ENCODE results near the gene GUCA2B. TPM values are rescaled to one million over a fixed set of nuclear protein-coding genes. Genes with fewer than 3 reads are reported as not detected.
A peak's percentile ranks its signal among the peaks of the same experiment; 100 is the strongest.

The GUCA2B gene
- total RNA-seq: not detected

- DNase-seq (ENCODE audit: low read depth in 2 of 3, low spot score in 2 of 3): no peak
Measured at GRCh38 chr1:42152907-42153600, at the start of gene GUCA2B. TSS of gene GUCA2B (plus strand) at chr1:42153410. CDS start at chr1:42153451, 41 bp downstream.

- DNase-seq (ENCODE audit: low read depth in 2 of 3, low spot score in 2 of 3): no peak
Measured at GRCh38 chr1:42105025-42105424, 48.2 kb upstream of the GUCA2B start.

GRCh38 chr1:42108309-42108708, 44.9 kb upstream of the GUCA2B start:
- no peak for DNase-seq (ENCODE audit: low read depth in 2 of 3, low spot score in 2 of 3)

DNA sequence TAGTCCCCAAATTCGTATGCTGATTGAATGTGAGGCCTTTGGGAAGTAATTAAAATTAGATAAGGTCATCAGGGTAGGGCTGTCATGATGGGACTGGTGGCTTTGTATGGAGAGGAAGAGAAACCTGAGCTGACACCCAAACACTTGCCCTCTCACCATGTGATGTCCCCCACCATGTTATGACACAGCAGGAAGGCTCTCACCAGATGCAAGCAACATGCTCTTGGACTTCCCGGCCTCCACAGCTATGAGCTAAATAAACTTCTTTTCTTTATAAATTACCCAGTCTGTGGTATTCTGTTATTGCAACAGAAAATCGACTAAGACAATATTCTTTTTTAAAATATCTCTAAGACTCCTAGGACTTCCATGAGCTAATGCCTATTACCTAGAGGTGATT, 43.6 kb upstream of the GUCA2B start:
- DNase-seq (ENCODE audit: low read depth in 2 of 3, low spot score in 2 of 3): no peak

GRCh38 chr1:42114229-42114628, 39.0 kb upstream of the GUCA2B start:
- no peak for DNase-seq (ENCODE audit: low read depth in 2 of 3, low spot score in 2 of 3)

GRCh38 chr1:42117214-42117613, 36.0 kb upstream of the GUCA2B start:
- DNase-seq (ENCODE audit: low read depth in 2 of 3, low spot score in 2 of 3): no peak

GRCh38 chr1:42118125-42118524, 35.1 kb upstream of the GUCA2B start:
- DNase-seq (ENCODE audit: low read depth in 2 of 3, low spot score in 2 of 3): no peak

- DNase-seq (ENCODE audit: low read depth in 2 of 3, low spot score in 2 of 3): no peak
Measured at GRCh38 chr1:42122408-42122807, 30.8 kb upstream of the GUCA2B start.

GRCh38 chr1:42125552-42125951, 27.7 kb upstream of the GUCA2B start:
- no peak for DNase-seq (ENCODE audit: low read depth in 2 of 3, low spot score in 2 of 3)

DNA sequence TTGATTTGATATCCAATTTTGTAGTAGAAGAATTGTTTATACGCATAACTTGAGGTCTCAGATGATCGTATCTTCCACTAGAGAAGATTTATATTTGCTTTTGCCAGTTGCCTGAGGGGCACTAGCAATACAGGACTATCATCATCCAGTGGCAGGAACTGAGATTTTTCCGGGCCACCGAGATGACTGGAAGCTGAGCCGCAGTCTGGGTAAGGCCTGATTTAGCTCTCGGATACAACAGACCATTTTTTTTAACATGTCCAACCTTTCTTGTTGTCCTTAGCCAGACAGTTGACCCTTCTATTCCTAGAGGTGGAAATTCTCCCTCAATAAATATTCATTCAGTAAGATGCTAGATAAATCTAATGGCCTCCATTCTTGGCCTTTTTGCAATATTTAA, 25.4 kb upstream of the GUCA2B start:
- no peak for DNase-seq (ENCODE audit: low read depth in 2 of 3, low spot score in 2 of 3)

DNA sequence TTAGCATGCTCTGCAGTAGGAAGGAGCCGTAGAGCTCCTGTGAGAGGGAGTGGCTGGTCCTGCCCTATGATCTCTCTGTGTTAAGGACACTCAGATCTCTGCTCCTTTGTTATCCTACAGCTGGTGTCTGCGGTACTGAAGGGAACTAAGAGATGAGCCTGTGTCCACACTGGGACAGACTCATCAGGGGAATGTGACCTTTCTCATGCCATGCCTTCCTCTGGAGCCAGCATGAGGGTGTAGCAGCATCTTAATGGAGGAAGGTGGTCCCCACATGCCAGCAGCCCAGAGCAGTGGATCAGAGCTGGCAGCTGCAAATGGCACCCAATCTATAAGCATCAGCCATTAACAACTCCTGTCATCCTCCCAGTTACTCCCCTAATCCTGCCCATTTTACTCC, 24.7 kb upstream of the GUCA2B start:
- DNase-seq (ENCODE audit: low read depth in 2 of 3, low spot score in 2 of 3): no peak

DNA sequence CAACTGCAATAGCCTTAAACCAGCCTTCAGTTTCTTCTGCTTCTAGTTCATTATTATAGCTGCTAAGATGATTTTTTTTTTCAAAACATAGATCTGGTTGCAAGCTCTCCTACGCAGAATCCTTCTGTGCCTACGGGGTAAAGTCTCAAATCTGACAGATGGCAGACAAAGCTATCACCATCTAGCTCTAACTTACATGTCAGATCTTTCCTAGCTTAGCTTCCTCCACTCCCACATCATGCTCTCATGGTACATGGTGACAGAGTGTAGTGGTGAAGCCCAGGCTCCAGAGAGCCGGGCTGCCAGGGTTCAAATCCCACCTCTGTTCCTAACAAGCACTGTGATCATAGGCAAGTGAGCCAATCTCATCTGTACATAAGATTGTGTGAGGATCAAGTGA, 24.2 kb upstream of the GUCA2B start:
- DNase-seq (ENCODE audit: low read depth in 2 of 3, low spot score in 2 of 3): no peak

DNA sequence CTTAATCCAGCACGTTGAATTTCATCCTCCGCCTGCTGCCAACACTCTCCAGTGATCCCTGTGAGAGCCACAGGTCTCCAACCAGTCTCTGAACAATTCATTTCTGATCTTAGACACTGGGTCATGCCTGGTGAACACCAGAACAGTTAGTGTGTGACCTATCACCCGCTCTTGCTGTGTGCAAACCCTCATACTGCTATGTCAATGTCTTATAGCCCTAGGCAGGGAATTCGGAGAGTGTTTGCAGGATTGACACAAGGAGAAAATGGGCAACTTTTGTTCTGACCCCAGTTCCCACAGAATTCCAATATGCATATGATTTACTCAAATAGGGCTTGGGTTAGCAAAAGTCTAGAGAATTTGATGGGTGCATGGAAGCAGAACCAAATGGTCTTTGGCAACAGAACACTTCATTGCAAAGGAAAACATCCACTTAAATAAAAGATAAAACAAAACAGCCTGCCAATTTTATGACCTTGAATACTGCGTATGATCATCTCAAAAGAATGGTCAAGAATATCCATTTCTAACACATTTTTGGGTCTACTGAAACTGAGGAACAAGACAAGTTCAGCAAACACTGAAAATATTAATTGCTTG, 23.0 kb upstream of the GUCA2B start:
- DNase-seq (ENCODE audit: low read depth in 2 of 3, low spot score in 2 of 3): no peak

GRCh38 chr1:42133390-42133789, 19.8 kb upstream of the GUCA2B start:
- no peak for DNase-seq (ENCODE audit: low read depth in 2 of 3, low spot score in 2 of 3)

GRCh38 chr1:42133809-42134526, 19.2 kb upstream of the GUCA2B start:
- DNase-seq (ENCODE audit: low read depth in 2 of 3, low spot score in 2 of 3): no peak

GRCh38 chr1:42135426-42135825, 17.8 kb upstream of the GUCA2B start:
- no peak for DNase-seq (ENCODE audit: low read depth in 2 of 3, low spot score in 2 of 3)

DNA sequence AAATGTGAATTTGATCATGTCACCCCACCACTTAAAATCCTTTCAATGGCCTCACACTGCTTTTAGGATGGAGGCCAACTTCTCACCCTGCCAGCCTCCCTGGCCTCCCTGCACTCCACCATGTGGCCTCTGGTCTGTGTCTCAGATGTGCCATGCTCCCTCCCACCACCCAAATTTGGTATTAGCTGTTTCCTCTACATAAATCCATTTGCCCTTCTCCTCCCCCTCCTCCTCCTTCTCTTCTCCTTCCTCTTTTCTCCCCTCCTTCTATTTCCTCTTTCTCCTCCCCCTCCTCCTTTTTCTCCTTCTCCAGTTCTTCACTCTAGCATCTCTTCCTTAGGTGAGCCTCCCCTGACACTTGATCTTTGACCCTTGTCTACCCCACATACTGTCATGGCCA, 16.7 kb upstream of the GUCA2B start:
- peak in 1 of 3 donors; percentile 67 for DNase-seq (ENCODE audit: low read depth in 2 of 3, low spot score in 2 of 3)

- no peak for DNase-seq (ENCODE audit: low read depth in 2 of 3, low spot score in 2 of 3)
Measured at GRCh38 chr1:42137766-42138165, 15.4 kb upstream of the GUCA2B start.

- DNase-seq (ENCODE audit: low read depth in 2 of 3, low spot score in 2 of 3): no peak
Measured at GRCh38 chr1:42138586-42138985, 14.6 kb upstream of the GUCA2B start.

DNA sequence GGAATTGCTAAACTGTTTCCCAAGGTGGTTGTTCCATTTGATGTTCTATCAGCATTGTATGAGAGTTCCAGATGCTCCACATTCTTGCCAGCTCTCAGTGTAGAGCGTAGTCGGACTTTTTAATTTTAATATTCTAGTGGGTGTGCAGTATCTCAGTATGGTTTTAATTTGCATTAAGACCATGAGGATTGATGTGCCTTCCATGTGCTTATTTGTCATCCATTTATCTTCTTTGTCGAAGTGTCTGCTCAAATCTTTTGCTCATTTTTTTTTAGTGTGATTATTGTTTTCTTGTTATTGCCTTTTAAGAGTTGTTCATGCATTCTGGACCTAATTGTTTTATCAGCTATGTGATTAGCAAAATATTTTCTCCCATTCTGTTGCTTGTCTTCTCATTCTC, 13.8 kb upstream of the GUCA2B start:
- DNase-seq (ENCODE audit: low read depth in 2 of 3, low spot score in 2 of 3): no peak

- no peak for DNase-seq (ENCODE audit: low read depth in 2 of 3, low spot score in 2 of 3)
Measured at GRCh38 chr1:42140191-42140590, 13.0 kb upstream of the GUCA2B start.

DNA sequence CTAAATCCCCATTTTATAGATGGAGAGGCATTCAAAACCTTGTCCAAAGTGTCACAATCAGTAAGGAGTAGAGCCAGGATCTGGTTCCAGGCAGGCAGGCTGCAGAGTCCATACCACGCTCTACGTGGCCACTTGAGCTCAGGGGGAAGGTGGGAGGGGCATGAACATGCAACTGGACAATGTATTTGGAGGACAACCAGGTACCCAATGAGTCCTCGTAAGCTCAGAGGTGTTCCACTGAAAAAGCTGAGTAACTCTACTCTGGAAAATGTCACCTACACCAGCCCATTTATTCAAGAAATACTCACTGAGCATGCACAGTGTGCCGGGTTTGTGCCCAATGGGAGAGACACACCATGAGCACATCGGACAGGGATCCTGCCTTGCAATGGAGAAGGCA, 11.2 kb upstream of the GUCA2B start:
- no peak for DNase-seq (ENCODE audit: low read depth in 2 of 3, low spot score in 2 of 3)

Measured in hematopoietic multipotent progenitor cell (in vitro differentiated cells).